ENCODE data around the gene ZNF778. TPM values are rescaled to one million over a fixed set of nuclear protein-coding genes. Genes with fewer than 3 reads are reported as not detected.

The ZNF778 gene
- total RNA-seq: 21.2 TPM

GRCh38 chr16:89217388-89218191, at the start of gene ZNF778:
Gene ZNF778, plus strand, starts transcription at chr16:89217703. Its CDS starts 3,425 bp downstream, at chr16:89221128.

GRCh38 chr16:89171216-89172170, 46.0 kb upstream of the ZNF778 start, which contains the start of gene CDH15:
Gene CDH15, plus strand, starts transcription at chr16:89171748. Its CDS starts 84 bp downstream, at chr16:89171832.

GRCh38 chr16:89200124-89200849, 17.2 kb upstream of the ZNF778 start, which contains the start of gene SLC22A31:
Gene SLC22A31, minus strand, starts transcription at chr16:89200537. Its CDS starts 36 bp downstream, at chr16:89200501.

Other genes starting within 250 kb of the ZNF778 start
- gene CBFA2T3, start 240.5 kb upstream of the ZNF778 start, total RNA-seq: 2.3 TPM
- 12.2 TPM for gene ACSF3, start 123.9 kb upstream of the ZNF778 start, total RNA-seq
- 0.23 TPM for gene CDH15, start 46.0 kb upstream of the ZNF778 start, total RNA-seq
- gene SLC22A31, start 17.2 kb upstream of the ZNF778 start, total RNA-seq: not detected